ENCODE results near the gene SLC6A17. TPM values are rescaled to one million over a fixed set of nuclear protein-coding genes. Genes with fewer than 3 reads are reported as not detected.

SLC6A17 gene
- total and polyA plus RNA-seq, 8 donors: 0.31 to 7.1 (median 1.4) TPM

DNA sequence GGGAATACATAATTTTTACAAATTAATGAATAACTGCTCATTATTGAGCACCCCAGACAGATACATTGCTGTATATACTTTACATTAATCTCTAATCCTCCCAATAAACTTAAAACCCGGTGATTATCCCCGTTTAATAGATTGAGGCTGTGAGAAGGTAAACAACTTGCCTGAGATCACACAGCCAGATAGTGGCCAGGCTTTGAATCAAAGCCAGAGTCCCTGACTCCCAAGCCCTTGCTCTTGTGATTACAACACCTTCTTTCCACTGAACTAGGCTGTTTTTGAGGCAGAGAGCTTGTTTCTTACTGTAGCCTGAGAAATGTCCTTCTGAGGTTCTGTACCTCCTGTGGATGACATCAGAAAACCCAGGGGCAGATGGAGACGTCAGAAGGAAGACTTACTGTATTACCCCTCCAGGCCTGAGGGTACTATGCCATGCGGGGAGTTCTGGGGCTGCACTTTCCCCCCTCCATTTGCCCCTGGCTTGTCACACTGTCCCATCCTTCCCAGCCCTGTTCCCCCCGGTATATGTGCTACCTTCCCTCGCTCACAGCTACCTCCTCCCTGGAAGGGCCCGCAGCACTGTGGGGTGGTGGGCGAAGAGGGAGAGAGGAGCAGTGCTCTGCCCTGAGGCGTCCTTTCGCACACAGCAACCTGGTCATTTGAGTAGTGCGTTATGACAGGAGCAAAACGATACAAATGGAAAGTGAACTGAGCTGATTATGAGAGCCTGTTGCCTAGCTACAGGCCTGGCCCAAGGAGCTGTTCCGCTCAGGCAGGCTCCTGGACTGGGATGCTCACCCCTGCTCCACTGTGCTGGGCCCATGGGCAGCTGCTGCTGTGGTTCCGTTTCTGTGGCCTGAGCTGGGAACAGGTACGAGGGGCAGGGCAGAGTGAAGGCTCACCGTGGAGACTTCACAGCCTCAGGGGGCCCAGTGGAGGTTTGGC, 64.4 kb downstream of the SLC6A17 start:
- Histone ChIP-seq H3K4me3 (peak overlapping the region in 1 of 4 donors; percentile 6), H3K27me3 (no peaks in the 10 kb centered on the region), H3K4me1 (peaks cover 23 to 38% (median 27%) of the 10 kb centered on the region in 3 donors), H3K9me3 (no peaks in the 10 kb centered on the region), H3K27ac (peak overlapping the region; percentile 24 to 77 (median 48)), H3K36me3 (no peaks in the 10 kb centered on the region)
- intact Hi-C loops (cut with DNase I): no loop called here
- FAIRE-seq: no peak
- 56 to 61% methylated on average over 16 of the region's 16 CpGs for whole genome bisulfite sequencing, 2 donors
- peak; percentile 54 to 64 (median 58) for DNase-seq
- TF ChIP-seq CTCF (IDR thresholded peaks at IDR 0.05): no peak
- peak; percentile 29 to 50 (median 36) for ATAC-seq

- 65 to 74% methylated on average over 7 of the region's 7 CpGs for WGBS, 2 donors
- no peak overlapping the region for H3K4me3 ChIP-seq
- FAIRE-seq: no peak
- no peak for TF ChIP-seq CTCF (IDR thresholded peaks at IDR 0.05)
- peak in 2 of 6 donors; percentile 55 to 56 for DNase-seq
- H3K36me3 ChIP-seq: no peaks in the 10 kb centered on the region
- peak overlapping the region in 2 of 4 donors; percentile 58 to 77 for H3K27ac ChIP-seq
- H3K4me1 ChIP-seq: peaks cover 27 to 46% (median 30%) of the 10 kb centered on the region in 3 donors
- ATAC-seq: no peak
- no peaks in the 10 kb centered on the region for H3K9me3 ChIP-seq
- no peaks in the 10 kb centered on the region for H3K27me3 ChIP-seq
- intact Hi-C loops (cut with DNase I): no loop called here
These were observed 65.6 kb downstream of the SLC6A17 start for GRCh38 chr1:110215621-110216515.

DNA sequence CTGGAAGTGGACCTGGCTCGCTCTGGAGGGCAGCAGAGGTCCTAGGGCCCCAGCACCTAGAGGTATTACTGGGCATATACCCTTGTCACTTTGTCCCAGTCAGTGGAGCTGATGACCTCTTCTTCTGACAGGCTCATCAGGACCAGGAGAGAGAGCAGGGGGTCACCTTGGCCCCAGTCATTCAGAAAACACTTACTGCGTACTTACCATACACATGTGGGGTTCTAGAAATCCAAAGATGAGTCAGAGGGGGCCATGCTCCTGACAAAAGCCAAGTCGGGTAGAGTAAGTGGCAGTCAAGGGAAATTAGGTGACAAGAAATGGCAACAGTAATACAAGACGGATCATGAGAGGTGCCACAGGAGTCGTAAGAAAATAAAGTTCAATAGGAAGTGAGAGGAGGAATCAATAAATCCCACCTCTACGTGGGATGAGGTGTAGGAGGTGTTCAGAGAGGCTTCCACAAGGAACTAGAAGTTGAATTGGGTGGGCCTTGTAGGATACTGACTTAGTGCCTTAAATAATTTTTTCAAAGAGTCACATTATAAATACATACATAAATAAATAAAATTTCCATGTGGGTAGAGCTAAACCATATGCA, 66.7 kb downstream of the SLC6A17 start:
- ATAC-seq (no peak), DNase-seq (no peak), FAIRE-seq (no peak)
- 91 to 94% methylated on average over 6 of the region's 6 CpGs for WGBS, 2 donors
- H3K27ac ChIP-seq: no peak overlapping the region
- no peak for TF ChIP-seq CTCF (IDR thresholded peaks at IDR 0.05)
- H3K4me1 ChIP-seq: peaks cover 27 to 42% (median 31%) of the 10 kb centered on the region in 3 donors
- no peak overlapping the region for H3K4me3 ChIP-seq
- H3K36me3 ChIP-seq: no peaks in the 10 kb centered on the region
- no peaks in the 10 kb centered on the region for H3K9me3 ChIP-seq
- H3K27me3 ChIP-seq: no peaks in the 10 kb centered on the region
- intact Hi-C loops (cut with DNase I): no loop called here

DNA sequence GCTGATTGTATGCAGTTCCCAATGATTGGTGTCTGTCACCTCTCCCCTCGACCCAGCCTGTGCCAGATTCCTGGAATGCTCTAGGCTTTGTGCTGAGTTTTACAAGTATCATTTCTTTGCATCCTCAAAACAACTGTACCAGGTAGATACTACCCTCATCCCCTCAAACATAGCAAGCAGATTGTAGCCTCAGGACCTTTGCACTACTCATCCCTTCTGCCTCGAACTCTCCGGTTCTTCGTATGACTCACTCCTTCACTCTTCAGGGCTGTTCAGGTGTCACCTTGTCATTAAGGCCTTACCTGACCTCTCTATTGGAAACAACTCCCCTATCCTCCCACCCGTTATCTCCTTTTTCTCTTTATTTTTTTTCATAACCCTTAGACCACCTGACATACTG, 67.8 kb downstream of the SLC6A17 start:
- Histone ChIP-seq H3K4me3 (no peak overlapping the region), H3K27me3 (no peaks in the 10 kb centered on the region), H3K27ac (no peak overlapping the region), H3K9me3 (no peaks in the 10 kb centered on the region), H3K4me1 (peaks cover 26 to 41% (median 31%) of the 10 kb centered on the region in 3 donors), H3K36me3 (no peaks in the 10 kb centered on the region)
- ATAC-seq (no peak), FAIRE-seq (no peak), DNase-seq (no peak)
- no peak for TF ChIP-seq CTCF (IDR thresholded peaks at IDR 0.05)
- 87 to 88% methylated on average over 5 of the region's 5 CpGs for WGBS, 2 donors
- intact Hi-C loops (cut with DNase I): no loop called here

All from pancreas (tissue), 10 donors.